HepG2 (cell line): ENCODE results near the gene AGPAT3. TPM values are rescaled to one million over a fixed set of nuclear protein-coding genes. Genes with fewer than 3 reads are reported as not detected.

Experiments used
- ATAC-seq: fragments of 200-7000 bp; cut with Tn5 transposase; 3 replicates; pipeline ENCODE4 v1.9.1; 2020; ENCODE audit warnings: mild to moderate bottlenecking, moderate library complexity
- BruUV-seq: library from RNA; stranded (reverse); fragments of 400-500 nt; replicated peaks from 2 replicates; lab custom pipeline; 2021; lab: Mats Ljungman, UMichigan
- CTCF ChIA-PET: fragments of 300-600 bp; formaldehyde crosslinking; extraction: SDS; loops from one replicate; lab custom pipeline; 2021; ENCODE audit warnings: low total read pairs, inconsistent platforms, low intra/inter-chr PET ratio; lab: Yijun Ruan, JAX
- POLR2A ChIA-PET: fragments of 350-600 bp; sonication (Branson Sonifier 250); formaldehyde crosslinking; loops from one replicate; lab custom pipeline; 2020; ENCODE audit warnings: antibody characterized with exemption, inconsistent platforms; lab: Yijun Ruan, JAX
- DNase-seq: peaks from one replicate; pipeline ENCODE4 v3.0.0-alpha.2; 2015; ENCODE audit warnings: low spot score
- FAIRE-seq: peaks from 3 replicates; lab custom pipeline; 2011; peaks lifted over from hg19 to GRCh38; lab: Jason Lieb, UNC
- H2AFZ ChIP-seq: one replicate; pipeline ENCODE4 v1.6.1; 2011; ENCODE audit warnings: low read length, inconsistent platforms
- H3K27ac ChIP-seq: fragments of 300-600 bp; 3 replicates; pipeline ENCODE4 v1.8.0; 2011; ENCODE audit warnings: mixed run types, mild to moderate bottlenecking, mixed read lengths, low read length, inconsistent platforms; ENCODE audit not compliant: insufficient read depth; ENCODE audit errors: extremely low read length
- H3K27me3 ChIP-seq, 2 experiments: fragments of 200-600 bp in 1 of 2; 2 replicates in 1 of 2; 3 replicates in 1 of 2; pipeline versions ENCODE4 v1.6.0 to v1.8.0; 2011; ENCODE audit warnings: low read length in 2 of 2, mild to moderate bottlenecking in 2 of 2, moderate library complexity in 2 of 2, inconsistent platforms in 1 of 2; ENCODE audit not compliant: insufficient read depth in 2 of 2, control insufficient read depth in 1 of 2
- H3K36me3 ChIP-seq, 2 experiments: fragments of 200-600 bp in 1 of 2; replicated peaks in 1 of 2; 2 replicates in 1 of 2; 3 replicates in 1 of 2; pipeline versions ENCODE4 v1.5.1 to v1.8.0; 2011; ENCODE audit warnings: low read length in 2 of 2, inconsistent platforms in 1 of 2; ENCODE audit not compliant: insufficient read depth in 2 of 2, control insufficient read depth in 1 of 2
- H3K4me1 ChIP-seq: 2 replicates; pipeline ENCODE4 v1.5.1; 2012; ENCODE audit warnings: low read length, inconsistent platforms; ENCODE audit not compliant: insufficient read depth
- H3K4me2 ChIP-seq: 2 replicates; pipeline ENCODE4 v1.6.0; 2011; ENCODE audit warnings: low read depth, low read length, inconsistent platforms
- H3K4me3 ChIP-seq, 3 experiments: fragments of 200-600 bp in 1 of 3; sonication (generic), shearing (Covaris generic) in 1 of 3; replicated peaks in 1 of 3; 2 replicates each; pipeline ENCODE4 v1.5.1; 2011 to 2016; ENCODE audit warnings: low read length in 3 of 3, inconsistent platforms in 2 of 3, low read depth in 2 of 3, mild to moderate bottlenecking in 2 of 3, control low read depth in 1 of 3, mixed read lengths in 1 of 3; ENCODE audit not compliant: insufficient read depth in 1 of 3
- H3K79me2 ChIP-seq: one replicate; pipeline ENCODE4 v1.6.1; 2011; ENCODE audit warnings: low read length, inconsistent platforms; ENCODE audit not compliant: insufficient read depth
- H3K9ac ChIP-seq: 2 replicates; pipeline ENCODE4 v1.6.0; 2011; ENCODE audit warnings: mild to moderate bottlenecking, low read depth, low read length, inconsistent platforms; ENCODE audit not compliant: insufficient read depth
- H3K9me3 ChIP-seq: 2 replicates; pipeline ENCODE4 v1.5.1; 2012; ENCODE audit warnings: mild to moderate bottlenecking, low read length
- H4K20me1 ChIP-seq: 2 replicates; pipeline ENCODE4 v1.6.0; 2011; ENCODE audit warnings: inconsistent platforms, mild to moderate bottlenecking, low read length, moderate library complexity; ENCODE audit not compliant: insufficient read depth
- DNMT3B ChIP-seq: conservative IDR thresholded peaks from 2 replicates; pipeline ENCODE4 v1.6.1; 2016; ENCODE audit warnings: missing biosample characterization, control low read depth
- HNRNPUL1 ChIP-seq: fragments of 200-400 bp; formaldehyde crosslinking; IDR thresholded peaks from 2 replicates; pipeline ENCODE4 v1.6.1; 2017; ENCODE audit warnings: low read depth, mild to moderate bottlenecking, low read length, moderate library complexity
- KLF9 ChIP-seq: IDR thresholded peaks from 2 replicates; pipeline ENCODE4 v1.6.1; 2016; ENCODE audit warnings: low read depth
- SAP130 ChIP-seq: IDR thresholded peaks from 2 replicates; pipeline ENCODE4 v1.6.1; 2016; ENCODE audit warnings: low read depth
- SMARCC2 ChIP-seq: fragments of 450-650 bp; IDR thresholded peaks from 2 replicates; pipeline ENCODE4 v1.6.1; 2017; ENCODE audit warnings: antibody characterized with exemption, mild to moderate bottlenecking
- SP140L ChIP-seq: sonication (generic); formaldehyde crosslinking; IDR thresholded peaks from 2 replicates; pipeline ENCODE4 v1.4.0; 2020; ENCODE audit warnings: missing genetic modification reagents, borderline replicate concordance
- YEATS2 ChIP-seq: sonication (generic); formaldehyde crosslinking; IDR thresholded peaks from 2 replicates; pipeline ENCODE4 v1.4.0; 2020; ENCODE audit warnings: missing genetic modification reagents, borderline replicate concordance
- ZNF839 ChIP-seq: sonication (generic); formaldehyde crosslinking; IDR thresholded peaks from 2 replicates; pipeline ENCODE4 v1.4.0; 2020; ENCODE audit warnings: missing genetic modification reagents, mild to moderate bottlenecking, borderline replicate concordance
- WGBS: methylation state at CpG from one replicate; pipeline ENCODE4 v1.1.6; 2017; ENCODE audit warnings: low lambda C conversion rate; 5-methylcytosine and 5-hydroxymethylcytosine counted together
- in situ Hi-C: cut with HindIII; loops from 2 replicates; pipeline ENCODE4 v1.10.0; 2017; ENCODE audit warnings: low pct_unique_long_range_greater_than_20kb; ENCODE audit not compliant: extremely low pct_ligation_motif_present
- intact Hi-C: fragments of 100-400 bp; cut with micrococcal nuclease; formaldehyde crosslinking; loops from one replicate; pipeline ENCODE4 v1.10.0; 2022; ENCODE audit not compliant: unreplicated experiment
- polyA plus RNA-seq, 8 experiments: library from polyadenylated mRNA; depleted of rRNA in 3 of 8; stranded (reverse) in 7 of 8; unstranded in 1 of 8; fragments of >200 nt; fragmentation: Illumina TruSeq in 4 of 8; extraction: Trizol in 4 of 8; gene quantifications; 2 replicates each; pipeline versions ENCODE4 v1.2.1 to v1.2.3, GENCODE V29; 2011 to 2016; ENCODE audit warnings: low read depth in 4 of 8, missing spikeins in 1 of 8, mixed read lengths in 1 of 8; ENCODE audit not compliant: insufficient read depth in 1 of 8
- total RNA-seq, 5 experiments: library from RNA; depleted of rRNA; stranded (reverse); fragments of >200 nt; fragmentation: Illumina TruSeq; extraction: Trizol; gene quantifications; 2 replicates each; pipeline ENCODE4 v1.2.3, GENCODE V29; 2016; ENCODE audit warnings: low read depth in 1 of 5
- TF ChIP-seq, protein P1 (sequence below): sonication (generic); formaldehyde crosslinking; IDR thresholded peaks from 2 replicates; pipeline ENCODE4 v1.8.0; 2022; ENCODE audit warnings: mild to moderate bottlenecking, missing genetic modification reagents; ENCODE audit not compliant: insufficient replicate concordance

The AGPAT3 gene
- total and polyA plus RNA-seq, 2 of the 13 experiments (the other 11 are each of a cell fraction or from before 2014, with no cell fraction given), result 32.2 to 54.4 TPM

DNA sequence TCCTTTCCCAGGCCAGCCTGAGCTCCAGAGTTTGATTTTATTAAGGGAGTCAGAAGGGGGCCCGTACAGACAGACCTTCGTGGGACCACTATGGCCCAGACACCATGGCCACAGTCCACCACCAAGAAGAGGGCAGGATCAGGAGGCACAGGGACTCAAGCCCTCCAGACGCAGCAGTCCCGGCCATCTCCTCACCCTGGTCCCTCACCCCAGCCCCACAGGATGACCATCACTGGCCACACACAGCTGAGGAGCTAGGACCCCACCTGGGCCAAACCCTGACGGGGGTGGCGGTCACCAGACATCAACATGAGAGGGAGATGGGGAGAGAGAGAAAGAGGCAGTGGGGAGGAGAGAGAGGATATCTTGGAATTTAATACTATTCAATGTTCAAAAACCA, 29.2 kb upstream of the AGPAT3 start:
- in situ Hi-C loops, result loop anchor here (10.0 kb wide), 1 partner anchor 59 kb away; no protein-coding TSS in a partner anchor
- Histone ChIP-seq H3K27me3 (peaks cover 2 to 26% of the 10 kb centered on the region in 2 experiments; a peak in 4 of 5 replicates), H3K9me3 (no peaks in the 10 kb centered on the region), H3K27ac (no peak overlapping the region), H3K4me2 (no peak overlapping the region), H3K4me3 (no peak overlapping the region), H3K36me3 (no peaks in the 10 kb centered on the region), H2AFZ (no peak overlapping the region), H3K4me1 (peaks cover 35% of the 10 kb centered on the region), H4K20me1 (no peaks in the 10 kb centered on the region), H3K79me2 (no peaks in the 10 kb centered on the region), H3K9ac (no peak overlapping the region)
- intact Hi-C loops, result no loop called here
- no peak for FAIRE-seq
- ChIA-PET POLR2A (interaction anchor here (1.1 kb wide), 1 partner anchor 13 kb away, joined by 3 read pairs; no protein-coding TSS in a partner anchor), CTCF (no interaction called here)
- BruUV-seq, result no TSS peak
- ATAC-seq, result no peak
- WGBS, result 46% methylated on average over 4 of the region's 6 CpGs
- no peak for TF ChIP-seq KLF9 (CRISPR knock-in tag)
- no peak for TF ChIP-seq DNMT3B
- TF ChIP-seq HNRNPUL1, result no peak
- no peak for TF ChIP-seq SMARCC2
- TF ChIP-seq, protein P1, sequence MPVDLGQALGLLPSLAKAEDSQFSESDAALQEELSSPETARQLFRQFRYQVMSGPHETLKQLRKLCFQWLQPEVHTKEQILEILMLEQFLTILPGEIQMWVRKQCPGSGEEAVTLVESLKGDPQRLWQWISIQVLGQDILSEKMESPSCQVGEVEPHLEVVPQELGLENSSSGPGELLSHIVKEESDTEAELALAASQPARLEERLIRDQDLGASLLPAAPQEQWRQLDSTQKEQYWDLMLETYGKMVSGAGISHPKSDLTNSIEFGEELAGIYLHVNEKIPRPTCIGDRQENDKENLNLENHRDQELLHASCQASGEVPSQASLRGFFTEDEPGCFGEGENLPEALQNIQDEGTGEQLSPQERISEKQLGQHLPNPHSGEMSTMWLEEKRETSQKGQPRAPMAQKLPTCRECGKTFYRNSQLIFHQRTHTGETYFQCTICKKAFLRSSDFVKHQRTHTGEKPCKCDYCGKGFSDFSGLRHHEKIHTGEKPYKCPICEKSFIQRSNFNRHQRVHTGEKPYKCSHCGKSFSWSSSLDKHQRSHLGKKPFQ (CRISPR knock-in tag), result no peak
- no peak for TF ChIP-seq YEATS2 (CRISPR knock-in tag)
- TF ChIP-seq SAP130 (CRISPR knock-in tag), result no peak
- TF ChIP-seq SP140L, result no peak
- no peak for TF ChIP-seq ZNF839
- no peak for DNase-seq
